HG02678 (cell line): ENCODE data around the gene OR2Z1.
"Not testable (repeated sequence)": the region's sequence is repeated elsewhere in the genome, so short reads cannot be mapped to it uniquely, and the experiment has no call there.

Source experiments
- ATAC-seq: cut with Tn5 transposase; IDR thresholded peaks from one replicate; pipeline ENCODE4 v1.9.1; 2021; ENCODE audit warnings: mild to moderate bottlenecking, moderate library complexity; ENCODE audit not compliant: unreplicated experiment

OR2Z1 gene

DNA sequence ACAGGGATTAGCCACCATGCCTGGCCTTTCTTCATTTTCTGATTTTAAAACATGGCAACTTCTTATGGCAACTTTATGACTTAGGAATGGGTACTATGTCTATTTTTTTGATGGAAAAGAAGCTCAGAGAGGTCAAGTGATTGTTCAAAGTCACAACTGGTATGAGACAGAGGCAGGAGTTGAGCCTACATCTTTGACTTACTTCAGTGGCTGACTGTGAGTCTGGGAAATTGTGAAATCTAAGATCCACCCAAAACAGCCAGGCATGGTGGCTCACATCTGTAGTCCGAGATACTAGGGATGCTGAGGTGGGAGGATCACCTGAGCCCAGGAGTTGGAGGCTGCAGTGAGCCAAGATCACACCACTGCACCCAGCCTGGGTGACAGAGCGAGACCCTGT, 20.5 kb upstream of the OR2Z1 start:
- ATAC-seq, result no peak

- no peak for ATAC-seq
Measured at GRCh38 chr19:8702350-8702749, 19.1 kb upstream of the OR2Z1 start.

DNA sequence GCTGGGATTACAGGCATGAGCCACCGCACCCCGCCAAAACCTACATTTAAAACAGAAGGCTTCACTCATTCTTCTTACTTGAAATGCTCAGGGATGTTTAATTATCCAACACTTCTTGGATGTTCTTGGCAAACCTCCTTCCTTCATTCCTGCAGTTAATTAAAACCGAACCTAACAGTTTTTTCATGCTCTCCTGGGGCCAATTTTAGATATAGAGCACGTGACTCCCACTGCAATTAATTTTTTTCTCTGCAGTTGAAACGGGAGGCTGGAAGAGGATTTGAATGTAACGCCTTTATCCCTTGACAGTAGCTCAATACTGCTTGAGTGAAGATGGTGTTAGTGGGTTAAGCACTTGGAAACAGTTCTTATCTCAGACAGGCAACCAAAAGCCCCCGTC, 18.2 kb upstream of the OR2Z1 start:
- ATAC-seq, result no peak

DNA sequence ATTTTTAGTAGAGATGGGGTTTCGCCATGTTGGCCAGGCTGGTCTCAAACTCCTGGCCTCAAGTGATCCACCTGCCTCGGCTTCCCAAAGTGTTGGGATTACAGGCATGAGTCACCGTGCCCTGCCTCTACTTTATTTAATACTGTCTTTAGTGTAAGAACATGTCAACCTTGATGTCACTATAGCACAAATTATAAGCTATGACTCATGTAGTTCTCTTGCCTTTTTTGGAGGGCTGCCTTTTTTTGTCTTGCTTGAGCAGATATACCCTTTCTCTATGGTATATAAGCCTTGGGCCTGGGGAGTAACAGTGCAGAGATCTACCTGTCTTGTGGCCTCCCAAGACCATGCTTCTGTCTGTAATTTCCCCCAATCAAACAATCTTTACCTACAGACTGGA, 16.1 kb upstream of the OR2Z1 start:
- not testable (repeated sequence) for ATAC-seq

DNA sequence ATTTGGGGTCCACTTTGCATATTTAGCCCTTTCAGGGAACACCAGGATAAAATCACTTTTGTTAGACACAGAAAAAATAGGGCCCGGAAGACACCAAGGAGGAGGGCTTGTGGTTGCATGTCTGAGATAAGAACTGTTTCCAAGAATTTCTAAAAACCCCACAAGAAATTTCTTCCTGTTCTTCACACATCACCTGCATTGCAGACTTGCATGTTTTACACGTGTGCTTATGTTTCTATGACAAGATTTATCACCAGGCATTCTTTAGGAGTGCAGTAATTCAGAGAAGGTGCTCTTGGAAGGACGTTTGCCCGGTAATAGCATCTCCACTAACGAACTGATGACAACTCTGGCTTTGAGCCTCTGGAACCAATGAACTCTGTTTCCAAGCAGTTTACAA, 15.7 kb upstream of the OR2Z1 start:
- ATAC-seq, result no peak

DNA sequence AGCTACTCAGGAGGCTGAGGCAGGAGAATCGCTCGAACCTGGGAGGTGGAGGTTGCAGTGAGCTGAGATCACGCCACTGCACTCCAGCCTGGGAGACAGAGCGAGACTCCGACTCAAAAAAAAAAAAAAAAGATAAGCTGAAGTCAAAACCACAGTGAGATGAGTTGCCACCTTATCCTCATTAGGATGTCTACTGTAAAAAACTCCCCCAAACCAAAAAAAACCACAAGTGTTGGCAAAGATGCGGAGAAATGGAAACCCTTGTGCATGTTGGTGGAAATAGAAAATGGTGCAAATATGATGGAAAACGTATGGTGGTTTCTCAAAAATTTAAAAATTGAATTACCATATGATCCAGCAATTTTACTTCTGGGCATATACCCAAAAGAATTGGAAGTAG, 11.1 kb upstream of the OR2Z1 start:
- ATAC-seq, result not testable (repeated sequence)

DNA sequence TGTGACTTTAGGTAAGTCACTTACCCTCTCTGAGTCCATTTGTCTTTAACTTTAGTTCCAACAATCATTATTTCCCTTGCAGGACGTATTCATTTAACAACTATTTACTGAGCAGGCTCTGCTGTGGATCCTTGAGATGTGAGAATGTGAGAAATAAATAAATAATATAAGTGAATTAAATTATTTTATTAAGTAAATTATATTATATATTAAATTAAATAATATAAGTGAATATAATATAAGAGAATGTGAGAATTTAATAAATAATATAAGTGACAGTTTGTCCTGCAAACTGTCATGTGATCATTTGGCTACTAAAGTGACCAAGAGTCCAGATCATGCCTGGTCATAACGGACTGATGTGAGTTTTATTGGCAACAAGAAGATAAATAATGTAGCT, 598 bp downstream of the OR2Z1 start:
- ATAC-seq, result no peak

DNA sequence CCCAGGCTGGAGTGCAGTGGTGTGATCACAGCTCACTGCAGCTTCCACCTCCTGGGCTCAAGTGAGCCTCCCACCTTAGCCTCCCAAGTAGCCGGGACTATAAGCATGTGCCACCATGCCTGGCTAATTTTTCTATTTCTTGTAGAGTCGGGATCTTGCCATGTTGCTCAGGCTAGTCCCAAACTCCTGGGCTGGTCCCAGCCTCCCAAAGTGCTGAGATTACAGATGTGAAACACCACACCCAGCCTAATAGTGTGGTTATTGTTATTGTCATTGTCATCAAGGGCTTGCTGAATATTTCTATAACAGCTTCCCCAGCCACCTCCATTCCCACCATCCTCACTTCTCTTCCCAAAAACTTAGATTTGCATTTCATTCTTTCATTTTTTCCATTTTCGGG, 2.8 kb downstream of the OR2Z1 start:
- ATAC-seq, result no peak

GRCh38 chr19:8731428-8732169, 10.2 kb downstream of the OR2Z1 start:
- no peak for ATAC-seq

DNA sequence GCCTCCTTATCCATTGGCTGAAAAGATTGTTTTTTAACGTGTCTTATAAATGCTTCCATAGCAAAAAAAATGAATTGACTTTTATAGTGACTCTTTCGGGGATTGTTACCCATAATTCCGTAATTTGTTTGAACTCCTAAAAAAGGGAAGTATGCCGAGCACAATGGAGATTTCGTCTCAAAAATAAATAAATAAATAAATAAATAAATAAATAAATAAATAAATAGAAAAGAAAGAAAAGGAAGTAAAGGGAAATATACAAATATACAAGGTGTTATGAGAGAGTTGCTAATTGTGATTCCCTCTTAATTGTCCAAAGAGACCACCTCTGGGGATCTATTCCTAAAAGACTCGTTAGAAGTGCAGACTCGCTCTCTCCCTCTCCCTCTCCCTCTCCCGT, 16.9 kb downstream of the OR2Z1 start:
- no peak for ATAC-seq

DNA sequence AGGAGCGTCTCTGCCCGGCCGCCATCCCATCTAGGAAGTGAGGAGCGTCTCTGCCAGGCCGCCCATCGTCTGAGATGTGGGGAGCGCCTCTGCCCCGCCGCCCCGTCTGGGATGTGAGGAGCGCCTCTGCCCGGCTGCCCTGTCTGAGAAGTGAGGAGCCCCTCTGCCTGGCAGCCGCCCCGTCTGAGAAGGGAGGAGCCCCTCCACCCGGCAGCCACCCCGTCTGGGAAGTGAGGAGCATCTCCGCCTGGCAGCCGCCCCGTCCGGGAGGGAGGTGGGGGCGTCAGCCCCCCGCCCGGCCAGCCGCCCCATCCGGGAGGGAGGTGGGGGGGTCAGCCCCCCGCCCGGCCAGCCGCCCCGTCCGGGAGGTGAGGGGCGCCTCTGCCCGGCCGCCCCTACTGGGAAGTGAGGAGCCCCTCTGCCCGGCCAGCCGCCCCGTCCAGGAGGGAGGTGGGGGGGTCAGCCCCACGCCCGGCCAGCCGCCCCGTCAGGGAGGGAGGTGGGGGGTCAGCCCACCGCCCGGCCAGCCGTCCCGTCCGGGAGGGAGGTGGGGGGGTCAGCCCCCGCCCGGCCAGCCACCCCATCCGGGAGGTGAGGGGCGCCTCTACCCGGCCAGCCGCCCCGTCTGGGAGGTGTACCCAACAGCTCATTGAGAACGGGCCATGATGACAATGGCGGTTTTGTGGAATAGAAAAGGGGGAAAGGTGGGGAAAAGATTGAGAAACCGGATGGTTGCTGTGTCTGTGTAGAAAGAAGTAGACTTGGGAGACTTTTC, 18.0 kb downstream of the OR2Z1 start:
- not testable (repeated sequence) for ATAC-seq

- not testable (repeated sequence) for ATAC-seq
Measured at GRCh38 chr19:8767257-8767656, 45.8 kb downstream of the OR2Z1 start.

DNA sequence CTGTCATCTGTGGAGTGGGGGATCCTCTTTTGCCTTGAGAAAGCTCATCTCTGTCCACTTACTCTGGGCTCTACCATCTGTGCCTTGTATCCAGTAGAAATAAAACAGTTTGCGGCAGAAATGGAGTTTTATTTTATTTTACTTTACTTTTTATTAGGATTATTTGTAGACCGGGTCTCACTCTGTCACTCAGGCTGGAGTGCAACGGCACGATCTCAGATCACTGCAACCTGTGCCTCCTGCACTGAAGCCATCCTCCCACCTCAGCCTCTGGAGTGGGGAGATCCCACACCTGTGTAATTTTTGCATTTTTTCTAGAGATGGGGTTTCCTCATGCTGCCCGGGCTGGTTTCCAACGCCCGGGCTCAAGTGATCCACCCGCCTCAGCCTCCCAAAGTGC, 47.8 kb downstream of the OR2Z1 start:
- not testable (repeated sequence) for ATAC-seq

GRCh38 chr19:8773587-8773986, 52.2 kb downstream of the OR2Z1 start:
- ATAC-seq, result not testable (repeated sequence)
